ENCODE results near the gene TXNRD1.

- TF ChIP-seq CTCF (IDR thresholded peaks at IDR 0.05) (no peak), POLR2A (IDR thresholded peaks at IDR 0.05) (no peak)
These were observed 106.4 kb downstream of the TXNRD1 start for GRCh38 chr12:104321949-104322348.
